IMR-90 (cell line): ENCODE results near the gene ST6GALNAC3.

Source experiments
- CEBPB ChIP-seq: IDR thresholded peaks from 2 replicates; pipeline ENCODE4 v1.6.1; 2012; ENCODE audit warnings: low read depth, low read length, improper control_type of control experiment
- CHD1 ChIP-seq: IDR thresholded peaks from 2 replicates; pipeline ENCODE4 v1.6.1; 2012; ENCODE audit warnings: low read depth, low read length, improper control_type of control experiment
- FOS ChIP-seq: fragments of 150-350 bp; IDR thresholded peaks from 2 replicates; pipeline ENCODE4 v1.6.1; 2016; ENCODE audit warnings: low read depth, low read length
- MAFK ChIP-seq: IDR thresholded peaks from 2 replicates; pipeline ENCODE4 v1.6.1; 2012; ENCODE audit warnings: low read depth, low read length, improper control_type of control experiment
- POLR2A ChIP-seq: IDR thresholded peaks from 2 replicates; pipeline ENCODE4 v1.6.1; 2012; ENCODE audit warnings: mild to moderate bottlenecking, low read depth, low read length
- RAD21 ChIP-seq: IDR thresholded peaks from 2 replicates; pipeline ENCODE4 v1.6.1; 2012; ENCODE audit warnings: low read length, improper control_type of control experiment
- RCOR1 ChIP-seq: IDR thresholded peaks from 2 replicates; pipeline ENCODE4 v1.6.1; 2012; ENCODE audit warnings: mild to moderate bottlenecking, low read length, improper control_type of control experiment; ENCODE audit not compliant: insufficient replicate concordance
- RFX5 ChIP-seq: IDR thresholded peaks from 2 replicates; pipeline ENCODE4 v1.8.0; 2012; ENCODE audit warnings: low read depth, mild to moderate bottlenecking, low read length, moderate library complexity
- SMC3 ChIP-seq: fragments of 150-350 bp; IDR thresholded peaks from 2 replicates; pipeline ENCODE4 v1.6.1; 2016; ENCODE audit warnings: low read depth, mild to moderate bottlenecking, antibody characterized with exemption, low read length, moderate library complexity
- TF ChIP-seq, protein P1 (sequence below): conservative IDR thresholded peaks from 2 replicates; pipeline ENCODE4 v1.5.1; 2012; ENCODE audit warnings: mild to moderate bottlenecking, low read depth, low read length, improper control_type of control experiment
- TF ChIP-seq, protein P2 (sequence below): fragments of 150-350 bp; IDR thresholded peaks from 2 replicates; pipeline ENCODE4 v1.6.1; 2017; ENCODE audit warnings: mild to moderate bottlenecking, antibody characterized with exemption, low read length, low read depth

GRCh38 chr1:76191561-76191960, 117.0 kb downstream of the ST6GALNAC3 start:
- no peak for TF ChIP-seq POLR2A
- TF ChIP-seq, protein P1, sequence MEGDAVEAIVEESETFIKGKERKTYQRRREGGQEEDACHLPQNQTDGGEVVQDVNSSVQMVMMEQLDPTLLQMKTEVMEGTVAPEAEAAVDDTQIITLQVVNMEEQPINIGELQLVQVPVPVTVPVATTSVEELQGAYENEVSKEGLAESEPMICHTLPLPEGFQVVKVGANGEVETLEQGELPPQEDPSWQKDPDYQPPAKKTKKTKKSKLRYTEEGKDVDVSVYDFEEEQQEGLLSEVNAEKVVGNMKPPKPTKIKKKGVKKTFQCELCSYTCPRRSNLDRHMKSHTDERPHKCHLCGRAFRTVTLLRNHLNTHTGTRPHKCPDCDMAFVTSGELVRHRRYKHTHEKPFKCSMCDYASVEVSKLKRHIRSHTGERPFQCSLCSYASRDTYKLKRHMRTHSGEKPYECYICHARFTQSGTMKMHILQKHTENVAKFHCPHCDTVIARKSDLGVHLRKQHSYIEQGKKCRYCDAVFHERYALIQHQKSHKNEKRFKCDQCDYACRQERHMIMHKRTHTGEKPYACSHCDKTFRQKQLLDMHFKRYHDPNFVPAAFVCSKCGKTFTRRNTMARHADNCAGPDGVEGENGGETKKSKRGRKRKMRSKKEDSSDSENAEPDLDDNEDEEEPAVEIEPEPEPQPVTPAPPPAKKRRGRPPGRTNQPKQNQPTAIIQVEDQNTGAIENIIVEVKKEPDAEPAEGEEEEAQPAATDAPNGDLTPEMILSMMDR = no peak
- no peak for TF ChIP-seq SMC3
- no peak for TF ChIP-seq RCOR1
- TF ChIP-seq FOS = no peak
- no peak for TF ChIP-seq RAD21
- TF ChIP-seq MAFK = no peak
- TF ChIP-seq, protein P2, sequence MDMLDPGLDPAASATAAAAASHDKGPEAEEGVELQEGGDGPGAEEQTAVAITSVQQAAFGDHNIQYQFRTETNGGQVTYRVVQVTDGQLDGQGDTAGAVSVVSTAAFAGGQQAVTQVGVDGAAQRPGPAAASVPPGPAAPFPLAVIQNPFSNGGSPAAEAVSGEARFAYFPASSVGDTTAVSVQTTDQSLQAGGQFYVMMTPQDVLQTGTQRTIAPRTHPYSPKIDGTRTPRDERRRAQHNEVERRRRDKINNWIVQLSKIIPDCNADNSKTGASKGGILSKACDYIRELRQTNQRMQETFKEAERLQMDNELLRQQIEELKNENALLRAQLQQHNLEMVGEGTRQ = no peak
- TF ChIP-seq RFX5 = no peak
- TF ChIP-seq CEBPB = no peak
- TF ChIP-seq CHD1 = no peak
